ENCODE measurements around the gene NT5DC2. TPM values are rescaled to one million over a fixed set of nuclear protein-coding genes. Genes with fewer than 3 reads are reported as not detected.

Gene NT5DC2
- total RNA-seq, 1 donor from 2014 or later = 68.3 TPM

GRCh38 chr3:52495777-52496602, 37.7 kb downstream of the NT5DC2 start:
- intact Hi-C loops (cut with micrococcal nuclease) = no loop called here
- DNase-seq (no peak), ATAC-seq (peak; percentile 16)

GRCh38 chr3:52494886-52495495, 38.7 kb downstream of the NT5DC2 start, which contains the start of gene STAB1:
STAB1 (plus strand) TSS chr3:52495338; CDS start chr3:52495414, 76 bp downstream.
- DNase-seq = peak; percentile 78
- ATAC-seq = peak; percentile 62
- intact Hi-C loops (cut with micrococcal nuclease) = no loop called here

- intact Hi-C loops (cut with micrococcal nuclease) = no loop called here
- DNase-seq (no peak), ATAC-seq (no peak)
These were observed 39.2 kb downstream of the NT5DC2 start for GRCh38 chr3:52494445-52494844.

- no peak for DNase-seq
- no peak for ATAC-seq
- intact Hi-C loops (cut with micrococcal nuclease) = no loop called here
These were observed 40.2 kb downstream of the NT5DC2 start for GRCh38 chr3:52493232-52494017.

- DNase-seq = no peak
- ATAC-seq = no peak
- intact Hi-C loops (cut with micrococcal nuclease) = no loop called here
These were observed 41.6 kb downstream of the NT5DC2 start for GRCh38 chr3:52492059-52492458.

DNA sequence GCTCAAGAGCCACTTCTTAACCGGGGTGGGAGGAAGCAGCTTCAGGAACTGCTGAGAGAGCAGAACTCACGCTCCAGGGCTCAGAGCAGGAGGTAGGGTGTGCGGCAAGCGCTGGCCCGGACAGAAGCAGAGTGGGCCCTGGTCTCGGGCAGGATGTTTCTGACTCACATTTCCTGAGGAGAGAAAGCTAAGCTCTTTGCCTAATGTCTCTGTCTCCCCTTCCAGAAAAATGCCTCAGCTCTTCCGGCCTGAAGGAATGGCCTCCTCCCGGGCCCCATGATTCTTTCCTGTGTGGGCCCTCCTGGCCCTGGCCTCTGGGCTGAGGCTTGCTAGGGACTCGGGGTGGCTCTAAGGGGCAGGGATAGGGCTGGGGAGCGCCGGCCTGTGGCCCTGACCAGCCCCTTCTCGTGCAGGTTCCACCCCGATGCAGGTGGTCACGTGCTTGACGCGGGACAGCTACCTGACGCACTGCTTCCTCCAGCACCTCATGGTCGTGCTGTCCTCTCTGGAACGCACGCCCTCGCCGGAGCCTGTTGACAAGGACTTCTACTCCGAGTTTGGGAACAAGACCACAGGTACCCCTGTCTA, 42.6 kb downstream of the NT5DC2 start:
- intact Hi-C loops (cut with micrococcal nuclease) = no loop called here
- ATAC-seq (peak; percentile 46), DNase-seq (peak; percentile 62)

- DNase-seq (no peak), ATAC-seq (no peak)
- intact Hi-C loops (cut with micrococcal nuclease) = no loop called here
These were observed 43.4 kb downstream of the NT5DC2 start for GRCh38 chr3:52490035-52490938.

- DNase-seq (peak; percentile 51), ATAC-seq (no peak)
- intact Hi-C loops (cut with micrococcal nuclease) = no loop called here
These were observed 44.2 kb downstream of the NT5DC2 start for GRCh38 chr3:52489453-52489852.

DNA sequence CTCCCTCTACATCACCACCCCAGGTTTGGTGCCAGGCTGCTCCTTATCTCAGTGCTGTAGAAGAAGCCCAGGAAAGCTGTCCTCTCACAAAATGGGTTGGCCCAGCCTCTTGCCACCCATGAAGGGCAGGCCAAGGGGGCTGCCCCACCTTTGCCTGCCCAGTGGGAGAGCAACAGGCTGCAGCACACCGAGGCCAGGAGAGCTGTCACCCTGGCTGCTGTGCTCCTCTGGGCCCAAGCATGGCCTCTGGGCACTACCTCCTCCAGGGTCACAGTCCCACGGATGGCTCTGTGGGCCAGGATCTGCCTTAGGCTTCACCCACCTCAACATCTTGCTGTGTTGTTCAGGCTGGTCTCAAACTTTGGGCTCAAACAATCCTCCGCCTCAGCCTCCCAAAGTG, 44.9 kb downstream of the NT5DC2 start:
- intact Hi-C loops (cut with micrococcal nuclease) = no loop called here
- DNase-seq (no peak), ATAC-seq (no peak)

DNA sequence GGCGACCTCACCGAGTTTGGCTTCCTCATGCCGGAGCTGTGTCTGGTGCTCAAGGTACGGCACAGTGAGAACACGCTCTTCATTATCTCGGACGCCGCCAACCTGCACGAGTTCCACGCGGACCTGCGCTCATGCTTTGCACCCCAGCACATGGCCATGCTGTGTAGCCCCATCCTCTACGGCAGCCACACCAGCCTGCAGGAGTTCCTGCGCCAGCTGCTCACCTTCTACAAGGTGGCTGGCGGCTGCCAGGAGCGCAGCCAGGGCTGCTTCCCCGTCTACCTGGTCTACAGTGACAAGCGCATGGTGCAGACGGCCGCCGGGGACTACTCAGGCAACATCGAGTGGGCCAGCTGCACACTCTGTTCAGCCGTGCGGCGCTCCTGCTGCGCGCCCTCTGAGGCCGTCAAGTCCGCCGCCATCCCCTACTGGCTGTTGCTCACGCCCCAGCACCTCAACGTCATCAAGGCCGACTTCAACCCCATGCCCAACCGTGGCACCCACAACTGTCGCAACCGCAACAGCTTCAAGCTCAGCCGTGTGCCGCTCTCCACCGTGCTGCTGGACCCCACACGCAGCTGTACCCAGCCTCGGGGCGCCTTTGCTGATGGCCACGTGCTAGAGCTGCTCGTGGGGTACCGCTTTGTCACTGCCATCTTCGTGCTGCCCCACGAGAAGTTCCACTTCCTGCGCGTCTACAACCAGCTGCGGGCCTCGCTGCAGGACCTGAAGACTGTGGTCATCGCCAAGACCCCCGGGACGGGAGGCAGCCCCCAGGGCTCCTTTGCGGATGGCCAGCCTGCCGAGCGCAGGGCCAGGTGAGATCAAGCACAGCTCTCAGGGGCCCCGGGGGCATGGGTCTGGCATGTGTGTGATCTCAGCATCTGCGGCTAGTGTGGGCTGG, 45.6 kb downstream of the NT5DC2 start:
- intact Hi-C loops (cut with micrococcal nuclease) = no loop called here
- DNase-seq (no peak), ATAC-seq (no peak)

GRCh38 chr3:52487050-52487787, 46.4 kb downstream of the NT5DC2 start:
- intact Hi-C loops (cut with micrococcal nuclease) = no loop called here
- no peak for DNase-seq
- ATAC-seq = no peak

GRCh38 chr3:52484680-52485461, 48.8 kb downstream of the NT5DC2 start:
- intact Hi-C loops (cut with micrococcal nuclease) = no loop called here
- DNase-seq = no peak
- peak; percentile 58 for ATAC-seq

DNA sequence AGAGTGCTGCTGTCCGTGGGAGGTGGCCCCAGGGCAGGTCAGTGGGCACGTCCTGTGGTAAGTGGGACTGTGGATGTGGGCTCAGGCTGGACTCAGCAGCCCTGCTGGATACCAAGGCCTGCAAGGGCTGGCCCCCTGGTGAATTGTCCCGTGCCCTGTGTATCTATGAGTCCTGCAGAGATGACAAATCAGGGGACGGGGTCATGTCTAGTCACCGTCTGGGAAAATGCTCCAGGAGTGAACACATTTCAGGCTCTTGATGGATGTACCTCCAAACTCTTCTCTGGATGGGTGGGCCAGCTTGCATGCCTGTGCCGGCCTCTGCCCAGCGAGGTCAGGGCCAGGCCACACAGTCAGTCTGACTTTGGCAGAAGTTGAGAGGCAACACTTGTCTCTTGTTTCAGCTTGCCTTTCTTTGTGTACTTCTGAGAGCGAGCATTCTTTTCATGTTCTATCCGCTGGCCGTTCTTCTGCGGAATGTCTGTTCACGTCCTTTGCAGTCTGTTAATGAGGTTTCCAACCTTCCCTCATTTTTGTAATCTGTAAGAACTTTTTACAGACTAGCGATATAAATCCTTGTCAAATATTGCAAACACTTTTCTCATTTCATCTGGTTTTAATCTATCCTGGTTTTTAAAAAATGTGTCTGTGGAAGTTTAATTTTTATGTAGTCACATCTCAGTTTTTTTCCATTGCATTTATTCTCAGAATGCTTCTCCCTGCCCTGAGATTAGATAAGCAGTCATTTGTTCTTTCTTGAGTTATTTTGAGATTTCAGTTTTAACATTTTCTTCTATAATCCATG, 49.9 kb downstream of the NT5DC2 start:
- DNase-seq (no peak), ATAC-seq (peak; percentile 53)
- intact Hi-C loops (cut with micrococcal nuclease) = no loop called here

GRCh38 chr3:52483081-52483480, 50.6 kb downstream of the NT5DC2 start:
- intact Hi-C loops (cut with micrococcal nuclease) = no loop called here
- ATAC-seq (no peak), DNase-seq (no peak)

GRCh38 chr3:52481819-52482521, 51.7 kb downstream of the NT5DC2 start:
- no peak for ATAC-seq
- no peak for DNase-seq

More at GRCh38 chr3:52481819-52482521, 51.7 kb downstream of the NT5DC2 start:
- intact Hi-C loops (cut with micrococcal nuclease) = no loop called here

Measured in left ventricle myocardium superior (tissue), 1 donor.